H1 (cell line): Measurements from ENCODE around the gene KATNBL1. TPM values are rescaled to one million over a fixed set of nuclear protein-coding genes. Genes with fewer than 3 reads are reported as not detected.

Experiments
- CTCF ChIA-PET: fragments of 300-600 bp; sonication (Branson Sonifier 250); formaldehyde crosslinking; loops from one replicate; lab custom pipeline; 2021; ENCODE audit not compliant: partially characterized antibody; lab: Charles Lee
- POLR2A ChIA-PET: fragments of 300-600 bp; sonication (Branson Sonifier 250); formaldehyde crosslinking; loops from one replicate; lab custom pipeline; 2021; ENCODE audit warnings: inconsistent platforms; ENCODE audit not compliant: partially characterized antibody; lab: Charles Lee
- DNase-seq, 2 experiments: peaks; one replicate each; pipeline versions ENCODE4 v3.0.0 to v3.0.0-alpha.2; 2010 to 2022; ENCODE audit warnings: low spot score in 2 of 2, low read depth in 1 of 2, mixed read lengths in 1 of 2
- FAIRE-seq: peaks from 2 replicates; lab custom pipeline; 2011; peaks lifted over from hg19 to GRCh38; lab: Jason Lieb, UNC
- H2AFZ ChIP-seq: 2 replicates; pipeline ENCODE4 v1.8.1; 2012; ENCODE audit warnings: low read length, inconsistent platforms
- H2AK5ac ChIP-seq: 2 replicates; pipeline ENCODE4 v1.6.1; 2013; ENCODE audit warnings: low read depth, low read length
- H2BK120ac ChIP-seq: replicated peaks from 2 replicates; pipeline ENCODE3; 2013; ENCODE audit warnings: low read depth, low read length, inconsistent platforms
- H2BK12ac ChIP-seq: 2 replicates; pipeline ENCODE4 v1.6.1; 2013; ENCODE audit warnings: low read depth, low read length
- H2BK15ac ChIP-seq: 2 replicates; pipeline ENCODE4 v1.6.1; 2013; ENCODE audit warnings: low read length
- H2BK20ac ChIP-seq: 2 replicates; pipeline ENCODE4 v1.6.1; 2013; ENCODE audit warnings: low read length
- H2BK5ac ChIP-seq: 2 replicates; pipeline ENCODE4 v1.6.1; 2013; ENCODE audit warnings: low read depth, low read length
- H3K14ac ChIP-seq: 2 replicates; pipeline ENCODE4 v1.6.1; 2013; ENCODE audit warnings: inconsistent platforms; ENCODE audit not compliant: insufficient read length
- H3K18ac ChIP-seq: 2 replicates; pipeline ENCODE4 v1.6.1; 2013; ENCODE audit warnings: low read length; ENCODE audit errors: extremely low read depth
- H3K23ac ChIP-seq: 2 replicates; pipeline ENCODE4 v1.6.1; 2013; ENCODE audit warnings: inconsistent platforms; ENCODE audit not compliant: insufficient read length
- H3K23me2 ChIP-seq: 2 replicates; pipeline ENCODE4 v1.6.1; 2013; ENCODE audit warnings: low read depth, low read length
- H3K27ac ChIP-seq: 2 replicates; pipeline ENCODE4 v1.6.1; 2011; ENCODE audit warnings: low read depth, low read length, inconsistent platforms
- H3K27me3 ChIP-seq, 4 experiments: replicated peaks in 1 of 4; 1 replicate in 1 of 4; 2 replicates in 3 of 4; pipeline versions ENCODE4 v1.6.1 to v1.8.1; 2011 to 2013; ENCODE audit warnings: low read length in 3 of 4, mild to moderate bottlenecking in 3 of 4, inconsistent platforms in 2 of 4, mixed read lengths in 2 of 4, moderate library complexity in 1 of 4; ENCODE audit not compliant: control insufficient read depth in 3 of 4, insufficient read depth in 3 of 4; ENCODE audit errors: extremely low read depth in 1 of 4
- H3K36me3 ChIP-seq, 4 experiments: 2 replicates each; pipeline versions ENCODE4 v1.6.1 to v1.8.1; 2011 to 2013; ENCODE audit warnings: mild to moderate bottlenecking in 4 of 4, low read length in 3 of 4, moderate library complexity in 2 of 4, control low read depth in 1 of 4, inconsistent platforms in 1 of 4; ENCODE audit not compliant: insufficient read depth in 4 of 4, control insufficient read depth in 2 of 4
- H3K4ac ChIP-seq: replicated peaks from 2 replicates; pipeline ENCODE3; 2013; ENCODE audit warnings: low read length, low read depth, mixed read lengths, inconsistent platforms; ENCODE audit not compliant: insufficient read length
- H3K4me1 ChIP-seq, 4 experiments: replicated peaks in 1 of 4; 1 replicate in 1 of 4; 2 replicates in 3 of 4; pipeline versions ENCODE4 v1.6.1 to v1.8.1; 2011 to 2013; ENCODE audit warnings: low read length in 3 of 4, inconsistent platforms in 2 of 4, mixed read lengths in 1 of 4; ENCODE audit not compliant: insufficient read depth in 4 of 4, control insufficient read depth in 3 of 4
- H3K4me2 ChIP-seq, 2 experiments: 2 replicates each; pipeline versions ENCODE4 v1.6.1 to v1.8.1; 2011 to 2013; ENCODE audit warnings: low read depth in 2 of 2, low read length in 2 of 2, control low read depth in 1 of 2, inconsistent platforms in 1 of 2, mild to moderate bottlenecking in 1 of 2; ENCODE audit not compliant: insufficient read depth in 1 of 2
- H3K4me3 ChIP-seq, 4 experiments: fragments of 200-600, 300-600 bp in 1 of 4; sonication (generic), shearing (Covaris generic), sonication (Bioruptor Twin) in 1 of 4; 2 replicates each; pipeline versions ENCODE4 v1.5.1 to v1.8.1; 2011 to 2016; ENCODE audit warnings: low read length in 4 of 4, low read depth in 3 of 4, control low read depth in 2 of 4, inconsistent platforms in 2 of 4, mild to moderate bottlenecking in 2 of 4, mixed read lengths in 1 of 4, moderate library complexity in 1 of 4; ENCODE audit not compliant: insufficient read depth in 2 of 4; ENCODE audit errors: extremely low read depth in 1 of 4
- H3K56ac ChIP-seq: replicated peaks from 2 replicates; pipeline ENCODE3; 2013; ENCODE audit warnings: low read depth, mild to moderate bottlenecking, mixed read lengths, low read length, inconsistent platforms; ENCODE audit not compliant: insufficient read length
- H3K79me1 ChIP-seq: 2 replicates; pipeline ENCODE4 v1.6.1; 2013; ENCODE audit warnings: low read depth, low read length, control low read depth
- H3K79me2 ChIP-seq, 2 experiments: 2 replicates each; pipeline versions ENCODE4 v1.6.1 to v1.8.1; 2012 to 2013; ENCODE audit warnings: low read length in 2 of 2, mild to moderate bottlenecking in 2 of 2, inconsistent platforms in 1 of 2; ENCODE audit not compliant: insufficient read depth in 2 of 2, control insufficient read depth in 1 of 2
- H3K9ac ChIP-seq, 4 experiments: replicated peaks in 1 of 4; 1 replicate in 1 of 4; 2 replicates in 3 of 4; pipeline versions ENCODE4 v1.6.1 to v1.8.1; 2011 to 2013; ENCODE audit warnings: low read depth in 3 of 4, low read length in 3 of 4, control low read depth in 2 of 4, mild to moderate bottlenecking in 2 of 4, moderate library complexity in 2 of 4, inconsistent platforms in 1 of 4; ENCODE audit errors: extremely low read depth in 1 of 4
- H3K9me3 ChIP-seq, 2 experiments: 2 replicates each; pipeline versions ENCODE4 v1.6.1 to v1.8.1; 2012 to 2013; ENCODE audit warnings: mild to moderate bottlenecking in 2 of 2, moderate library complexity in 2 of 2, control low read depth in 1 of 2, inconsistent platforms in 1 of 2, low read depth in 1 of 2, low read length in 1 of 2, mixed read lengths in 1 of 2; ENCODE audit not compliant: insufficient read depth in 2 of 2
- H4K20me1 ChIP-seq, 2 experiments: replicated peaks in 1 of 2; 2 replicates each; pipeline versions ENCODE3 to v1.8.1; 2011 to 2013; ENCODE audit warnings: inconsistent platforms in 2 of 2, low read length in 2 of 2, mild to moderate bottlenecking in 1 of 2; ENCODE audit not compliant: insufficient read depth in 2 of 2, control insufficient read depth in 1 of 2
- H4K5ac ChIP-seq: 2 replicates; pipeline ENCODE4 v1.6.1; 2013; ENCODE audit warnings: low read length, low read depth, mixed read lengths, inconsistent platforms; ENCODE audit not compliant: insufficient read length
- H4K8ac ChIP-seq: 2 replicates; pipeline ENCODE4 v1.8.0; 2013; ENCODE audit warnings: mild to moderate bottlenecking, moderate library complexity, low read length, inconsistent platforms; ENCODE audit not compliant: insufficient read depth; ENCODE audit errors: extremely low read depth
- H4K91ac ChIP-seq: replicated peaks from 2 replicates; pipeline ENCODE3; 2013; ENCODE audit warnings: low read length, mixed read lengths, inconsistent platforms; ENCODE audit not compliant: insufficient read length
- RAD21 ChIP-seq, 2 experiments: IDR thresholded peaks in 1 of 2; conservative IDR thresholded peaks in 1 of 2; 2 replicates each; pipeline ENCODE4 v1.6.1; 2011; ENCODE audit warnings: low read depth in 2 of 2, low read length in 2 of 2, improper control_type of control experiment in 1 of 2, inconsistent platforms in 1 of 2, mild to moderate bottlenecking in 1 of 2, moderate library complexity in 1 of 2
- SP4 ChIP-seq: IDR thresholded peaks from 2 replicates; pipeline ENCODE4 v1.6.1; 2012; ENCODE audit warnings: low read length, inconsistent platforms
- WGBS, 2 experiments: shearing (Covaris generic) in 1 of 2; methylation state at CpG; one replicate each; pipeline versions ENCODE4 v1.1.6 to v1.1.7; 2013 to 2015; ENCODE audit warnings: low lambda C conversion rate in 2 of 2, mixed read lengths in 2 of 2, inconsistent platforms in 1 of 2, low coverage in 1 of 2, missing lambda C conversion rate in 1 of 2; ENCODE audit not compliant: insufficient replicate concordance in 2 of 2, insufficient coverage in 1 of 2, insufficient read length in 1 of 2; ENCODE audit errors: extremely low coverage in 1 of 2, missing lambda C conversion rate in 1 of 2; 5-methylcytosine and 5-hydroxymethylcytosine counted together
- polyA plus RNA-seq, 7 experiments: library from polyadenylated mRNA; depleted of rRNA in 3 of 7; stranded (reverse) in 5 of 7; unstranded in 2 of 7; fragments of >200 nt in 5 of 7; fragments of 200-250 nt in 2 of 7; gene quantifications; 1 replicate in 5 of 7; 2 replicates in 1 of 7; 4 replicates in 1 of 7; pipeline versions ENCODE4 v1.2.1 to v1.2.3, GENCODE V29; 2011 to 2013; ENCODE audit warnings: missing spikeins in 2 of 7, mixed read lengths in 2 of 7
- total RNA-seq: library from RNA; stranded (reverse); fragmentation: NEBNext Ultra II Directional; extraction: Animal tissue kit (Norgen Biotek cat#: 25700); gene quantifications from 2 replicates; pipeline ENCODE4 v1.2.1, GENCODE V29; 2021

The KATNBL1 gene
- total and polyA plus RNA-seq, 2 of the 8 experiments (the other 6 are each of a cell fraction or from before 2014, with no cell fraction given), result 14.2 to 51.4 TPM

DNA sequence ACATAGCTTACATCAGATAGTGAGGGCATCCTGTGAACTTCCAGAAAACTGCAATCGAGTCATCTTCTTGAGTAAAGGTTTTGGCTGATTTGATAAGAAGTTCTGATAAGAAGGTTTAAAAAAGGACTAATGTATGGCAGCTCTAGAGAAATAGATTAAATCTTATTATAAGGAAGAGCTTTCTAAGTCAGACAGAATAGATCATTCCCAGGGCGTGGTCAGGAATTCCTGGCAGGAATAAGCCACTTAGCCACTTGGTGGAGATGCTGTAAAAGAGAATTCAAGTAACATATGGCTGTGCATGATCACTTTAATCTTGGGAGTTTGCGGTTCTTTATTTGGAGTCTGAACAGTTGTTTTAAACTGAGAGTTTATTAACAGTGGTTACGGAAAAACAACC is 90.6 kb downstream of the KATNBL1 start:
- Histone ChIP-seq H3K9me3 (no peaks in the 10 kb centered on the region), H2AK5ac (no peak overlapping the region), H3K27ac (no peak overlapping the region), H3K36me3 (no peaks in the 10 kb centered on the region), H3K4me1 (no peaks in the 10 kb centered on the region), H3K79me2 (no peaks in the 10 kb centered on the region), H3K18ac (no peak overlapping the region), H3K4me3 (no peak overlapping the region), H3K56ac (no peak overlapping the region), H2AFZ (no peak overlapping the region), H3K23ac (no peak overlapping the region), H3K27me3 (no peaks in the 10 kb centered on the region), H4K8ac (no peak overlapping the region), H3K4me2 (no peak overlapping the region), H3K9ac (no peak overlapping the region), H2BK5ac (no peak overlapping the region), H4K91ac (no peak overlapping the region), H3K4ac (no peak overlapping the region), H2BK15ac (no peak overlapping the region), H4K5ac (no peak overlapping the region), H3K79me1 (no peaks in the 10 kb centered on the region), H2BK12ac (no peak overlapping the region), H3K14ac (no peak overlapping the region), H3K23me2 (no peaks in the 10 kb centered on the region), H2BK20ac (no peak overlapping the region), H4K20me1 (no peaks in the 10 kb centered on the region), H2BK120ac (no peak overlapping the region)
- FAIRE-seq (no peak), DNase-seq (no peak)
- CTCF ChIA-PET, result interaction anchor here (1.0 to 3.7 kb wide), 5 partner anchors 8 to 90 kb away, joined by 3 to 22 read pairs (median 3); partner anchors contain the start of gene KATNBL1
- 0 out of 4 replicates have a peak, but pooled peaks of 1 of the 2 experiments have one; percentile 6 for TF ChIP-seq RAD21 (IDR thresholded peaks at IDR 0.05 in 1 of 2, conservative IDR thresholded peaks at IDR 0.05 in 1 of 2; ENCODE audit: low read depth in 2 of 2, low read length in 2 of 2)
- no peak for TF ChIP-seq SP4
- POLR2A ChIA-PET, result interaction anchor here (0.6 kb wide), 1 partner anchor 80 kb away, joined by 3 read pairs; no protein-coding TSS in a partner anchor
- WGBS, 2 experiments, result 94% methylated on average over 4 of the region's 4 CpGs; no CpG with 5 or more reads in 1 of the 2 experiments
